HL-60 (cell line): ENCODE measurements around the gene LRRC30.

Experiments used
- DNase-seq, 2 experiments: peaks; one replicate each; pipeline ENCODE4 v3.0.0-alpha.2; 2010 to 2020; ENCODE audit warnings: low read depth in 1 of 2, low spot score in 1 of 2
- H3K27ac ChIP-seq: fragments of 250-450 bp; sonication (Bioruptor Pico); replicated peaks from 2 replicates; pipeline ENCODE4 v1.5.1; 2020; ENCODE audit warnings: mild to moderate bottlenecking, moderate library complexity
- H3K27me3 ChIP-seq: fragments of 250-450 bp; sonication (Bioruptor Pico); 2 replicates; pipeline ENCODE4 v1.5.1; 2021; ENCODE audit warnings: mild to moderate bottlenecking, moderate library complexity; ENCODE audit not compliant: insufficient read depth, poor library complexity, severe bottlenecking
- H3K4me3 ChIP-seq: replicated peaks from 2 replicates; pipeline ENCODE4 v1.5.1; 2011; ENCODE audit warnings: mild to moderate bottlenecking, control low read depth, low read length; ENCODE audit not compliant: insufficient read depth
- GABPA ChIP-seq: IDR thresholded peaks from 2 replicates; pipeline ENCODE4 v1.6.1; 2012; ENCODE audit warnings: low read depth
- POLR2AphosphoS5 ChIP-seq: IDR thresholded peaks from 2 replicates; pipeline ENCODE4 v1.6.1; 2012; ENCODE audit warnings: low read depth
- SPI1 ChIP-seq: IDR thresholded peaks from 2 replicates; pipeline ENCODE4 v1.6.1; 2012; ENCODE audit warnings: low read depth, mild to moderate bottlenecking, borderline replicate concordance
- TF ChIP-seq, protein P1 (sequence below): IDR thresholded peaks from one replicate; pipeline ENCODE4 v1.5.1; 2011; ENCODE audit warnings: low read length, control low read depth, inconsistent platforms; ENCODE audit not compliant: insufficient read depth
- TF ChIP-seq, protein P2 (sequence below): IDR thresholded peaks from 2 replicates; pipeline ENCODE4 v1.6.1; 2012; ENCODE audit warnings: low read depth; ENCODE audit not compliant: insufficient replicate concordance

The LRRC30 gene

DNA sequence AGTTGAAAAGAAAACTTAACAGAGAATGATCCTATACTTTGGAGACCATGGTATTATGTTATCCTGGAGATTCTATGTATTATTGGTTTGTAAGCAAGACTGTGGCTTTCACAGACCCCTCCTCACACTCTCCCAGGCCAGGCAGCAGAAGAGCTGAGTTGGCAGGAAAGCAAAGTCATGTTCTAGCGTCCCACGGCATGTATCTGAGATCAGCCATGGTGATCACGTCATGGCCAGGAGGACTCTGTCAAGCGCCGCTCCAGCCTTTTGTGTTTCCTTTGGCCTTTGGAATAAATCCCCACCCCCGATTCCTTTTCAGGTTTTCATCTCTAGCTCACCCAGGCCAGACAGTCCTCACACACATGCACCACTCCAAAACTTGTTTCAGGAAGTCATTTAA is 39.1 kb downstream of the LRRC30 start:
- Histone ChIP-seq H3K4me3 (no peak overlapping the region), H3K27ac (no peak overlapping the region), H3K27me3 (peaks cover 2% of the 10 kb centered on the region)
- TF ChIP-seq, protein P1, sequence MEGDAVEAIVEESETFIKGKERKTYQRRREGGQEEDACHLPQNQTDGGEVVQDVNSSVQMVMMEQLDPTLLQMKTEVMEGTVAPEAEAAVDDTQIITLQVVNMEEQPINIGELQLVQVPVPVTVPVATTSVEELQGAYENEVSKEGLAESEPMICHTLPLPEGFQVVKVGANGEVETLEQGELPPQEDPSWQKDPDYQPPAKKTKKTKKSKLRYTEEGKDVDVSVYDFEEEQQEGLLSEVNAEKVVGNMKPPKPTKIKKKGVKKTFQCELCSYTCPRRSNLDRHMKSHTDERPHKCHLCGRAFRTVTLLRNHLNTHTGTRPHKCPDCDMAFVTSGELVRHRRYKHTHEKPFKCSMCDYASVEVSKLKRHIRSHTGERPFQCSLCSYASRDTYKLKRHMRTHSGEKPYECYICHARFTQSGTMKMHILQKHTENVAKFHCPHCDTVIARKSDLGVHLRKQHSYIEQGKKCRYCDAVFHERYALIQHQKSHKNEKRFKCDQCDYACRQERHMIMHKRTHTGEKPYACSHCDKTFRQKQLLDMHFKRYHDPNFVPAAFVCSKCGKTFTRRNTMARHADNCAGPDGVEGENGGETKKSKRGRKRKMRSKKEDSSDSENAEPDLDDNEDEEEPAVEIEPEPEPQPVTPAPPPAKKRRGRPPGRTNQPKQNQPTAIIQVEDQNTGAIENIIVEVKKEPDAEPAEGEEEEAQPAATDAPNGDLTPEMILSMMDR, result no peak
- TF ChIP-seq, protein P2, sequence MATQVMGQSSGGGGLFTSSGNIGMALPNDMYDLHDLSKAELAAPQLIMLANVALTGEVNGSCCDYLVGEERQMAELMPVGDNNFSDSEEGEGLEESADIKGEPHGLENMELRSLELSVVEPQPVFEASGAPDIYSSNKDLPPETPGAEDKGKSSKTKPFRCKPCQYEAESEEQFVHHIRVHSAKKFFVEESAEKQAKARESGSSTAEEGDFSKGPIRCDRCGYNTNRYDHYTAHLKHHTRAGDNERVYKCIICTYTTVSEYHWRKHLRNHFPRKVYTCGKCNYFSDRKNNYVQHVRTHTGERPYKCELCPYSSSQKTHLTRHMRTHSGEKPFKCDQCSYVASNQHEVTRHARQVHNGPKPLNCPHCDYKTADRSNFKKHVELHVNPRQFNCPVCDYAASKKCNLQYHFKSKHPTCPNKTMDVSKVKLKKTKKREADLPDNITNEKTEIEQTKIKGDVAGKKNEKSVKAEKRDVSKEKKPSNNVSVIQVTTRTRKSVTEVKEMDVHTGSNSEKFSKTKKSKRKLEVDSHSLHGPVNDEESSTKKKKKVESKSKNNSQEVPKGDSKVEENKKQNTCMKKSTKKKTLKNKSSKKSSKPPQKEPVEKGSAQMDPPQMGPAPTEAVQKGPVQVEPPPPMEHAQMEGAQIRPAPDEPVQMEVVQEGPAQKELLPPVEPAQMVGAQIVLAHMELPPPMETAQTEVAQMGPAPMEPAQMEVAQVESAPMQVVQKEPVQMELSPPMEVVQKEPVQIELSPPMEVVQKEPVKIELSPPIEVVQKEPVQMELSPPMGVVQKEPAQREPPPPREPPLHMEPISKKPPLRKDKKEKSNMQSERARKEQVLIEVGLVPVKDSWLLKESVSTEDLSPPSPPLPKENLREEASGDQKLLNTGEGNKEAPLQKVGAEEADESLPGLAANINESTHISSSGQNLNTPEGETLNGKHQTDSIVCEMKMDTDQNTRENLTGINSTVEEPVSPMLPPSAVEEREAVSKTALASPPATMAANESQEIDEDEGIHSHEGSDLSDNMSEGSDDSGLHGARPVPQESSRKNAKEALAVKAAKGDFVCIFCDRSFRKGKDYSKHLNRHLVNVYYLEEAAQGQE, result no peak
- TF ChIP-seq POLR2AphosphoS5 (no peak), SPI1 (no peak), GABPA (no peak)
- no peak for DNase-seq

DNA sequence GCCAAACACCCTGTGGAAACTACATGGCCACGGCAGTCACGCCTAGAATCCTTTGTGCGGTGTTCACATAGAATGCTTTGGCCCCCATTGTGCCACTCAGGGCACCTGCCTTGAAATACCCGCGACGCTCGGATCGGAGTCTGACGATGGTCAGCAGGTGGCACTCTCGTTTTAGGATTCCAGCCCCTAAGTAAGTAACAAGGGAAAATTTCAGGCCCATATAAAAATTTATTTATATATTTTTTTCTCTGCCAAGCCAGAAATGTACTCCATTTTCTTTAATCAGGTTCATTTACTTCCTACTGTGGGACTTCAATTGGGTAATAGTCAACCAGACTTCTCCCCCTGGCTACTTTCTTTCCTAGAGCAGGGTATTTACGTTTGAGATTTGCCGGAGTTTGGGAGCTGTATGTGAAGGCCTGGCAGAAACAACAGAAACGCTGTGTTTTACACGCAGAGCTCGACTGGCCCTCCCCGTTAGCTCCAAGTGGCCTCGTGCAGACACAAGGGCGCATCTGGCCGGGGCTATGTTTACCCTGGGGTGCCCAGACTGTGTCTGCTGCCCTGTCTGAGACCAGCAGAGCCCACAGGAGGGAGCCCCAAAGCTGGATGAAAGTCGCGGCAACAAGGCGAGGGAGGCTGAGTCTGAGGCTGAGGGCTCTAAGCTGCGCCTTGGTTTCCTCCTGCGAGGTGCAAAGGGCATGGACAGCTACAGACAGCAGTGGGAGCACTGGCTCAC is 41.6 kb downstream of the LRRC30 start:
- H3K4me3 ChIP-seq, result no peak overlapping the region
- no peak overlapping the region for H3K27ac ChIP-seq
- H3K27me3 ChIP-seq, result peaks cover 2% of the 10 kb centered on the region
- DNase-seq, result peak in 1 of 2 experiments; percentile 22
- TF ChIP-seq POLR2AphosphoS5 (no peak), SPI1 (no peak), GABPA (no peak)
- TF ChIP-seq, protein P2, result no peak

DNA sequence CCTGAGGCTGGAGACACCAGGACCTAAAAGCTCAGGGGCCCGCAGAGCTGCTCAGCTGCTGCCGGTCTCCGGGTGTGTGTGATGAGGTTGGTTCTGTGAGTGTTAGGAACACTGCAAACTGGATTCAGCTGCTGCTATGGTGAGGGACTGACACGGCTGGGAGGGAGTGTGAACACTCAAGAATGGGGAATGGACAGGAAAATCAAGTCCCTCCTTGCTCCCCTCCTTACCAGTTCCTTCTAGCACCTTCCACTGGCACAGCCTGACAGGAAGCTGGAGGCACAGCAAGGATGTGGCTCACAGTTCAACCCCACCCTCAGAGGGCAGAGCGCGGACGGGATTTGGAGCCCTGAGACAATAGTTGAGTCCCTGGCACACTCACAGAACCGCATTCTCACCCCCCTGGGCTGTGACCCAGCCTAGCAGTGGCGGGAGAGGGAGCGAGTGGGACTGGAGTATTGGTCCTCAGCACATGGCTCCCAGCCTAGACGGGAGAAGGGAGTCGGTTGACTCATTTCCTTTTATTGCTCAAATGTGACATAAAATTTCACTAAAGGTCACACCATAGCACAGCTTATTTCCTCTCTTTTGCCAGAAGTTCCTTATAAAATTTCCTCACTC is 42.5 kb downstream of the LRRC30 start:
- Histone ChIP-seq H3K27ac (no peak overlapping the region), H3K4me3 (no peak overlapping the region), H3K27me3 (peaks cover 2% of the 10 kb centered on the region)
- peak in 1 of 2 experiments; percentile 33 for DNase-seq
- TF ChIP-seq, protein P2, result no peak
- TF ChIP-seq, protein P1, result no peak
- no peak for TF ChIP-seq POLR2AphosphoS5
- TF ChIP-seq GABPA, result no peak
- TF ChIP-seq SPI1, result no peak
